GM12801 (cell line): ENCODE results near the gene POLR2M.

ENCODE experiments used
- TF ChIP-seq, protein P1 (sequence below): IDR thresholded peaks from one replicate; pipeline ENCODE4 v1.5.1; 2011; ENCODE audit warnings: control low read depth; ENCODE audit not compliant: insufficient read length; ENCODE audit errors: extremely low read depth

Gene POLR2M

DNA sequence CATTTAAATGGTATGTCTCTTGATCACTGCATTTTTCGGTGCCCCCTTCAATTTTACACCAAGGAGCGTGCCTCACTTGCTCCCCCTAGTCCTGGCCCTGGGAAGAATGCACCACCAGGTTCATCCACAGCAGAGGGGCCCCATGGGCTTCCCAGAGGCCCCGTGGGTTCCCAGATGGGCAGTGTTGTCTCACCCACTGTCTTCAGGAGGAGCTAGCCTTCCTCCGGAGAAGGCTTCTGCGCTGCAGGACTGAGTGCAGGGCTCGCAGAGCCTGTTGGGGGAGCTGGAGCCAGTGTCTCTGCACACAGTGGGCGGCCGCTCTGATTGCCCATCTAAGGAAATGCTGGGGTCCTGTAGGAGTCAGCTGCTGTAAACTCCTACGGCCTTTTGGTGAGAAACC lies 45.9 kb downstream of the POLR2M start:
- TF ChIP-seq, protein P1, sequence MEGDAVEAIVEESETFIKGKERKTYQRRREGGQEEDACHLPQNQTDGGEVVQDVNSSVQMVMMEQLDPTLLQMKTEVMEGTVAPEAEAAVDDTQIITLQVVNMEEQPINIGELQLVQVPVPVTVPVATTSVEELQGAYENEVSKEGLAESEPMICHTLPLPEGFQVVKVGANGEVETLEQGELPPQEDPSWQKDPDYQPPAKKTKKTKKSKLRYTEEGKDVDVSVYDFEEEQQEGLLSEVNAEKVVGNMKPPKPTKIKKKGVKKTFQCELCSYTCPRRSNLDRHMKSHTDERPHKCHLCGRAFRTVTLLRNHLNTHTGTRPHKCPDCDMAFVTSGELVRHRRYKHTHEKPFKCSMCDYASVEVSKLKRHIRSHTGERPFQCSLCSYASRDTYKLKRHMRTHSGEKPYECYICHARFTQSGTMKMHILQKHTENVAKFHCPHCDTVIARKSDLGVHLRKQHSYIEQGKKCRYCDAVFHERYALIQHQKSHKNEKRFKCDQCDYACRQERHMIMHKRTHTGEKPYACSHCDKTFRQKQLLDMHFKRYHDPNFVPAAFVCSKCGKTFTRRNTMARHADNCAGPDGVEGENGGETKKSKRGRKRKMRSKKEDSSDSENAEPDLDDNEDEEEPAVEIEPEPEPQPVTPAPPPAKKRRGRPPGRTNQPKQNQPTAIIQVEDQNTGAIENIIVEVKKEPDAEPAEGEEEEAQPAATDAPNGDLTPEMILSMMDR: no peak

DNA sequence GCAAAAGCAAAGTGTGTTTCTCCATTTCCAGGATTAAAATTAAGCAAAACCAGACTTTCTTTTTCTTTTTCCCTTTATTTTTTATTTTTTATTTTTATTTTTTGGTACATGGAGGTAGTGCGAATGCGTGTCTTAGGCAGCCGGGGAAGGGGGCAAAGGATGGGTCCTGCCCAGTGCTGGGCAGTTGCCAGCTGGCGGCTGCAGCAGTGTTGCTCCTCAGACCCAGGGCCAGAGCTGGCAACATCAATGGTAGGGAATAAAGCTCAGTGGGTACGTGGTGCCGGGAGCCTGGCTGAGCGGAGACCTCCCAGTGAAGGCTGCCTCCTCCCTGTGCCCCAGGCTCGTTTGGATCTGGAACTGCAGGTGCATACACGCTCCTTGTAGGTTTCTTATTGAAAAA lies 46.3 kb downstream of the POLR2M start:
- TF ChIP-seq, protein P1: no peak

DNA sequence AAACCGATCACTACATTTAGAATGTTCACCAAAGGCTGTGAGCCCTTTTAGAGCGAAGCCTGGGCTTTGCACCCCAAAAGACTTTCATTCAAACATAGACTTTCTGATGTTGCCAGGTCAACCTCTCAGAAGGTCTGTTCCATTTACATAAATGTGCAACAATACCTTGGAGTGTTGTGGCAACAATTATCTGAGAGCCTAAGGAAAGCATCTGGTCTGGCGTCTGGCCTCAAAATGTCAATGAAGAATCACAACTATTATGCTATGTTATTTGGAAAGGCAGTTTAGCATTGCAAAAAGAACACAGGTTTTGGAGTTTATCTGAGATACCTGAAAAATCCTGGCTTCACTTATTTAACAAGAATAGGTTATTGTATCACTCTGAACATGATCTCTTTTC lies 50.0 kb downstream of the POLR2M start:
- TF ChIP-seq, protein P1: no peak

DNA sequence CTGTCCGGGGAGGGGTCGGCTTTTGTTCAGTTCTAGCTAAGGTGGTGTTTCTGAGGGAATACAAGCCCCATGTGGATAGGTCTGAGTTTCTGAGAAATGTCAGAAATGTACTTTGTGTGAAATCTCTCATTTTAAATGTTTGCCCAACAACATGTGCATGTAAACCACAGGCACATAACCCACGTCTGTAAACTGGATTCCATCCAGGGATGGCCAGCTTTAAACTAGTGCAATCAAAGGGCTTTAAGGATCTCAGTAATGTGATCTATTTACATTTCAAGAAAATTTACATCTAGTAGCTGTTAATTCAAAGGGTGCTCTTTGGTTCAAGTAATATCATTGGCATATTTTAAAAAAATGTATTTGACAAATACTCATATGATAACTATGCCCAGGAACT lies 52.0 kb downstream of the POLR2M start:
- TF ChIP-seq, protein P1: no peak

DNA sequence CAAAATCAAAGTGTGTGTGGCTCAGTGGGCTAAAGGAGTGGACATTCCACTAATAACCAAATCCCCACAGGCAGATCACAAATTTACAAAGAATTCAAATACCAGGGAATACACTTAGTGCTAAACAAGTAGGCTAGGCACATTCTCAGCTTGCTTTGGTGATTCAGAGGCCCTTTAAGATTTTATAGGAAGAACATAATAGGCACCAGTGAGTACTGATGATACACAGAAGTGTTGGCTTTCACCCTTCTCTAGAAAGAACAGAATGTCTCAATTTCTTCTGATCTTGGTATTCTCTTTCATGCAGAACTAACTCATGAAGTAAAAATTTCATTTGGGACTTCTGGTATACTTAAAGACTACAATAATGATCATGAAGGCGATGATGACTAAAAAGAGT lies 55.0 kb downstream of the POLR2M start:
- TF ChIP-seq, protein P1: no peak

DNA sequence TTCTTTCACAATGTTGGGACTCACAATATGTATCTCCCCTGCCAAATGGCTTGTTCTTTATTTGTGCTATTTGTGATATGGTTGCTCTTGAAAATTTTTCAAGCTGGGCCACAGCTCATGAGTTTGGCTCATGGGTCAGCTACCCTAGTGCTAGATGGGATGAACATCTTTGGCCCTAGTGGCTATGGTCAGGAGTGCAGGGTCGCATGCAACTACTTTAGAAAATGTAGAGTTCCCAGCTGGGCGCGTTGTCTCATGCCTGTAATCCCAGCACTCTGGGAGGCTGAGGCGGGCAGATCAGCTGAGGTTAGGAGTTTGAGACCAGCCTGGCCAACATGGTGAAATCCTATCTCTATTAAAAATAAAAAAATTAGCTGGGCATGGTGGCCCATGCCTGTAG lies 55.8 kb downstream of the POLR2M start:
- TF ChIP-seq, protein P1: no peak

DNA sequence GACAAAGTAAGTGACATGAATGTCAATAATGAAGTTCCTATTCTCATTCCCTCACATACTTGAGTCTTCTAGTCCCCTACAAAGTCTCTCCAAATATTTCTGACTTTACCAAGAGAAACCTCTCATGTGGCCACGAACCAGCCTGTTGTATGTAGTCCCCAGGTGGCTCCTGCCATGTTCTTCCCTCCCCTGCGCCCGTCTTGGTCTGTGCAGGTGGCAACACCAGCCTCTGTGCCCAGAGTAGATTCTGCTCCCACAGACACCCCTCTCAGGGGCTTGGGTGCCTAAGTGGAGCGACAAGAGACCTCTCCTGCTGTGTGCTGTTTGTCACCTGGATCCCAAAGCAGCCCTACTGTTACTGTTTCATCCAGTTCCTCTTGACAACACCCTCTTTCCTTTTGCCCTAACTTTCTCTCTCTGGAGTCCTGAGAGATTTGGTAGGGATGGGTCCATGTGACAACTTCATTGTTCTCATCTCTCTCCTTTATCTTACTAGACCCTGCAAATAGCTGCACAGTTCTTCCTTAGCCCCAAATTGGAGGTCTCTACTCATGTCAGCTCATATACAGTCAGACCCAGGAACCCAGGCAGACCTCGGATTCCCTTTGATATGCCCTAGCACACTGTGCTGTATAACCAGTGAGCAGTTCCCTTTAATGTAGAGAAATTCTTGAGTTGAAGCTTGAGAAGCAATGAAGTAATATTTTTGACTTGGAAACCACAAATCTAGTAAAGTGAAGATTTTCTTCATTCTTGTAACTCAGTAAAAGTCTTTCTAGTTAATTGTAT lies 56.9 kb downstream of the POLR2M start:
- TF ChIP-seq, protein P1: no peak
